ENCODE data around the gene MLPH.

DNA sequence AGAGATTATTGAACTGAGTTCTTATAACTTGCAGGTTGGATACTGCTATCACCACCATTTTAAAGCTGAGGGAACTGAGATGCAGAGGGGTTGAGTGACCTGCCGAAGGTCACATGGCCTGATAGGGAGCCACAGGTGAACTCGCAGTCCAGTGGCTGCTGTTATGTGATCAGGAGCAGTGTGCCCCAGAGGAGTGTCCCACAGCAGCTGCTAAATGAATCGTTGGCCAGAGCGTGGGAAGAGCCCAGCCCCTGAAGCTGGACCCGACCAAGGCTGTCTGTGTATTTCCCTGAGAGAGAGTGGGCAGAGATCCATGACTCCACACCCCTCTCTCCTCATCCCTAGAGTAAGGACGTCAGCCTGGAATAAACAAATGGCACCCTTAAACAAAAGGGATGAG, 52.6 kb downstream of the MLPH start:
- TF ChIP-seq, protein P1, sequence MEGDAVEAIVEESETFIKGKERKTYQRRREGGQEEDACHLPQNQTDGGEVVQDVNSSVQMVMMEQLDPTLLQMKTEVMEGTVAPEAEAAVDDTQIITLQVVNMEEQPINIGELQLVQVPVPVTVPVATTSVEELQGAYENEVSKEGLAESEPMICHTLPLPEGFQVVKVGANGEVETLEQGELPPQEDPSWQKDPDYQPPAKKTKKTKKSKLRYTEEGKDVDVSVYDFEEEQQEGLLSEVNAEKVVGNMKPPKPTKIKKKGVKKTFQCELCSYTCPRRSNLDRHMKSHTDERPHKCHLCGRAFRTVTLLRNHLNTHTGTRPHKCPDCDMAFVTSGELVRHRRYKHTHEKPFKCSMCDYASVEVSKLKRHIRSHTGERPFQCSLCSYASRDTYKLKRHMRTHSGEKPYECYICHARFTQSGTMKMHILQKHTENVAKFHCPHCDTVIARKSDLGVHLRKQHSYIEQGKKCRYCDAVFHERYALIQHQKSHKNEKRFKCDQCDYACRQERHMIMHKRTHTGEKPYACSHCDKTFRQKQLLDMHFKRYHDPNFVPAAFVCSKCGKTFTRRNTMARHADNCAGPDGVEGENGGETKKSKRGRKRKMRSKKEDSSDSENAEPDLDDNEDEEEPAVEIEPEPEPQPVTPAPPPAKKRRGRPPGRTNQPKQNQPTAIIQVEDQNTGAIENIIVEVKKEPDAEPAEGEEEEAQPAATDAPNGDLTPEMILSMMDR (IDR thresholded peaks at IDR 0.05; ENCODE audit: borderline replicate concordance, extremely low read depth, low read length, poor library complexity, severe bottlenecking), result no peak
- no peak for TF ChIP-seq EZH2 (IDR thresholded peaks at IDR 0.05; ENCODE audit: borderline replicate concordance, low read depth, low read length, severe bottlenecking)

Data from DND-41 (cell line).